ENCODE data around the gene PVALB.

Gene PVALB

GRCh38 chr22:36860821-36861659 is 44.2 kb upstream of the PVALB start, which contains the start of gene NCF4:
Gene NCF4 (plus strand): TSS chr22:36861006. CDS start chr22:36861172, 166 bp downstream.
- no peak within 1 kb of the TSS for H3K27ac ChIP-seq
- TF ChIP-seq ZFX (IDR thresholded peaks at IDR 0.05; ENCODE audit: borderline replicate concordance) (no peak), CTCF (IDR thresholded peaks at IDR 0.05) (no peak)

- H3K27ac ChIP-seq = no peak overlapping the region
These were observed 43.6 kb upstream of the PVALB start for GRCh38 chr22:36860438-36860820.

GRCh38 chr22:36860017-36860416 is 43.2 kb upstream of the PVALB start:
- no peak for TF ChIP-seq ZFX (IDR thresholded peaks at IDR 0.05; ENCODE audit: borderline replicate concordance)
- TF ChIP-seq CTCF (IDR thresholded peaks at IDR 0.05) = no peak

More at GRCh38 chr22:36860438-36860820, 43.6 kb upstream of the PVALB start:
- no peak for TF ChIP-seq CTCF (IDR thresholded peaks at IDR 0.05)
- no peak for TF ChIP-seq ZFX (IDR thresholded peaks at IDR 0.05; ENCODE audit: borderline replicate concordance)

GRCh38 chr22:36858966-36859365 is 42.1 kb upstream of the PVALB start:
- H3K27ac ChIP-seq = no peak overlapping the region
- TF ChIP-seq ZFX (IDR thresholded peaks at IDR 0.05; ENCODE audit: borderline replicate concordance) (no peak), CTCF (IDR thresholded peaks at IDR 0.05) (no peak)

More at GRCh38 chr22:36860017-36860416, 43.2 kb upstream of the PVALB start:
- H3K27ac ChIP-seq = no peak overlapping the region

- no peak for TF ChIP-seq ZFX (IDR thresholded peaks at IDR 0.05; ENCODE audit: borderline replicate concordance)
- no peak for TF ChIP-seq CTCF (IDR thresholded peaks at IDR 0.05)
- no peak overlapping the region for H3K27ac ChIP-seq
These were observed 41.3 kb upstream of the PVALB start for GRCh38 chr22:36858156-36858555.

- no peak for TF ChIP-seq ZFX (IDR thresholded peaks at IDR 0.05; ENCODE audit: borderline replicate concordance)
- H3K27ac ChIP-seq = no peak overlapping the region
These were observed 39.9 kb upstream of the PVALB start for GRCh38 chr22:36856792-36857135.

- no peak overlapping the region for H3K27ac ChIP-seq
- no peak for TF ChIP-seq ZFX (IDR thresholded peaks at IDR 0.05; ENCODE audit: borderline replicate concordance)
- TF ChIP-seq CTCF (IDR thresholded peaks at IDR 0.05) = peak; percentile 100
These were observed 39.4 kb upstream of the PVALB start for GRCh38 chr22:36856121-36856791.

Data from 22Rv1 (cell line).